NT2/D1 (cell line): ENCODE measurements around the gene MACROH2A2.

Source experiments
- DNase-seq: peaks from one replicate; pipeline ENCODE4 v3.0.0-alpha.2; 2011; ENCODE audit warnings: low read depth, low spot score
- H3K27me3 ChIP-seq: 2 replicates; pipeline ENCODE4 v1.6.0; 2011; ENCODE audit warnings: mild to moderate bottlenecking; ENCODE audit not compliant: insufficient read length, insufficient read depth
- H3K36me3 ChIP-seq: 2 replicates; pipeline ENCODE4 v1.6.1; 2011; ENCODE audit warnings: mild to moderate bottlenecking, low read length, mixed read lengths; ENCODE audit not compliant: insufficient read depth, insufficient read length
- H3K4me1 ChIP-seq: 2 replicates; pipeline ENCODE4 v1.5.1; 2011; ENCODE audit not compliant: insufficient read depth, insufficient read length
- H3K4me3 ChIP-seq: 2 replicates; pipeline ENCODE4 v1.5.1; 2011; ENCODE audit warnings: low read depth; ENCODE audit not compliant: insufficient read length
- H3K9ac ChIP-seq: 2 replicates; pipeline ENCODE4 v1.6.0; 2011; ENCODE audit warnings: low read depth; ENCODE audit not compliant: insufficient read length
- H3K9me3 ChIP-seq: 2 replicates; pipeline ENCODE4 v1.5.1; 2011; ENCODE audit warnings: mild to moderate bottlenecking, low read length; ENCODE audit not compliant: insufficient read depth
- SUZ12 ChIP-seq: IDR thresholded peaks from 2 replicates; pipeline ENCODE4 v1.6.1; 2011; ENCODE audit not compliant: insufficient read length, insufficient read depth; ENCODE audit errors: extremely low read depth
- YY1 ChIP-seq: IDR thresholded peaks from 2 replicates; pipeline ENCODE4 v1.6.1; 2011; ENCODE audit not compliant: insufficient read length, insufficient read depth
- ZNF274 ChIP-seq: IDR thresholded peaks from 2 replicates; pipeline ENCODE4 v1.6.1; 2011; ENCODE audit warnings: mild to moderate bottlenecking, low read depth, low read length

Gene MACROH2A2

GRCh38 chr10:70084189-70084588 is 31.5 kb downstream of the MACROH2A2 start:
- Histone ChIP-seq H3K4me1 (no peaks in the 10 kb centered on the region), H3K27me3 (no peaks in the 10 kb centered on the region), H3K36me3 (peaks cover 20% of the 10 kb centered on the region), H3K9me3 (no peaks in the 10 kb centered on the region), H3K9ac (no peak overlapping the region), H3K4me3 (no peak overlapping the region)
- DNase-seq, result no peak
- no peak for TF ChIP-seq SUZ12
- no peak for TF ChIP-seq ZNF274
- no peak for TF ChIP-seq YY1

- no peaks in the 10 kb centered on the region for H3K9me3 ChIP-seq
- H3K27me3 ChIP-seq, result no peaks in the 10 kb centered on the region
- no peak overlapping the region for H3K9ac ChIP-seq
- H3K4me3 ChIP-seq, result no peak overlapping the region
- H3K36me3 ChIP-seq, result peaks cover 16% of the 10 kb centered on the region
- TF ChIP-seq SUZ12 (no peak), ZNF274 (no peak), YY1 (no peak)
- H3K4me1 ChIP-seq, result no peaks in the 10 kb centered on the region
- DNase-seq, result no peak
Observed at GRCh38 chr10:70085975-70086613, 33.4 kb downstream of the MACROH2A2 start.

- TF ChIP-seq ZNF274 (no peak), SUZ12 (no peak), YY1 (no peak)
- DNase-seq, result no peak
- Histone ChIP-seq H3K9me3 (no peaks in the 10 kb centered on the region), H3K27me3 (no peaks in the 10 kb centered on the region), H3K4me3 (no peak overlapping the region), H3K4me1 (no peaks in the 10 kb centered on the region), H3K9ac (no peak overlapping the region), H3K36me3 (peaks cover 26% of the 10 kb centered on the region)
Observed at GRCh38 chr10:70087616-70088307, 35.1 kb downstream of the MACROH2A2 start.

- no peaks in the 10 kb centered on the region for H3K4me1 ChIP-seq
Observed at GRCh38 chr10:70088308-70088698, 35.7 kb downstream of the MACROH2A2 start.

GRCh38 chr10:70090013-70090412 is 37.4 kb downstream of the MACROH2A2 start:
- Histone ChIP-seq H3K27me3 (no peaks in the 10 kb centered on the region), H3K9ac (no peak overlapping the region), H3K4me1 (no peaks in the 10 kb centered on the region), H3K4me3 (no peak overlapping the region), H3K9me3 (no peaks in the 10 kb centered on the region), H3K36me3 (peaks cover 41% of the 10 kb centered on the region)
- TF ChIP-seq SUZ12 (no peak), YY1 (no peak), ZNF274 (no peak)
- DNase-seq, result no peak

More at GRCh38 chr10:70088308-70088698, 35.7 kb downstream of the MACROH2A2 start:
- Histone ChIP-seq H3K9ac (no peak overlapping the region), H3K9me3 (no peaks in the 10 kb centered on the region), H3K36me3 (peaks cover 26% of the 10 kb centered on the region), H3K4me3 (no peak overlapping the region), H3K27me3 (no peaks in the 10 kb centered on the region)
- no peak for DNase-seq
- TF ChIP-seq SUZ12, result no peak
- TF ChIP-seq ZNF274, result no peak
- no peak for TF ChIP-seq YY1

GRCh38 chr10:70090951-70091350 is 38.3 kb downstream of the MACROH2A2 start:
- H3K9me3 ChIP-seq, result no peaks in the 10 kb centered on the region
- no peaks in the 10 kb centered on the region for H3K27me3 ChIP-seq
- no peak for DNase-seq
- no peak for TF ChIP-seq YY1
- no peak for TF ChIP-seq ZNF274
- no peak for TF ChIP-seq SUZ12
- no peak overlapping the region for H3K4me3 ChIP-seq
- H3K9ac ChIP-seq, result no peak overlapping the region
- peaks cover 46% of the 10 kb centered on the region for H3K36me3 ChIP-seq
- H3K4me1 ChIP-seq, result no peaks in the 10 kb centered on the region

GRCh38 chr10:70092389-70092718 is 39.7 kb downstream of the MACROH2A2 start:
- H3K27me3 ChIP-seq, result no peaks in the 10 kb centered on the region
- no peak for DNase-seq
- no peak overlapping the region for H3K9ac ChIP-seq
- no peaks in the 10 kb centered on the region for H3K4me1 ChIP-seq
- H3K36me3 ChIP-seq, result peaks cover 51% of the 10 kb centered on the region
- no peaks in the 10 kb centered on the region for H3K9me3 ChIP-seq
- TF ChIP-seq ZNF274, result no peak
- TF ChIP-seq SUZ12, result no peak
- TF ChIP-seq YY1, result no peak
- H3K4me3 ChIP-seq, result no peak overlapping the region
